Inferior parietal cortex (tissue), 1 donor: ENCODE results near the gene NOTCH4.
"Not testable (repeated sequence)": the region's sequence is repeated elsewhere in the genome, so short reads cannot be mapped to it uniquely, and the experiment has no call there.

ENCODE experiments used
- DNase-seq: peaks from one replicate; pipeline ENCODE4 v3.0.0-alpha.2; 2016; ENCODE audit errors: extremely low spot score

The NOTCH4 gene

GRCh38 chr6:32218167-32218566, 5.7 kb downstream of the NOTCH4 start:
- DNase-seq = no peak

GRCh38 chr6:32216998-32217397, 6.9 kb downstream of the NOTCH4 start:
- DNase-seq = no peak

GRCh38 chr6:32216285-32216684, 7.6 kb downstream of the NOTCH4 start:
- DNase-seq = no peak

- DNase-seq = no peak
Measured at GRCh38 chr6:32215617-32216016, 8.2 kb downstream of the NOTCH4 start.

DNA sequence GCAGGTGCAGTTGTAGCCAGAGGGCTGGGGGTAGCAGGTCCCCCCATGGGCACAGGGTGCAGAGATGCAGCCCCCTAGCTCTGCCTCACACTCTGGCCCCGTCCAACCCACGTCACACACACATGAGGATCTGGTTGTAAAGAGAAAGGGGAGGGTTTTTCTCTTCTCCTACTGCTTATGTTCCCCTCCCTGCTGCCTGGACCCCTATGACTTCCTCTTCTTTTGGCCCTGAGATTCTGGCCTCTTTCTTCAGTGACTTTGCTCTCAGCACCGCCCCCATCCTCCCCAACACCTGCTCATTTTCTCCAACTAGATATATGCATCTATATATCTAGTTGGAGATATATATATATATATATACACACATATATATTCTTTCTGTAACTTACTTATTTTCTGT, 9.7 kb downstream of the NOTCH4 start:
- DNase-seq = no peak

DNA sequence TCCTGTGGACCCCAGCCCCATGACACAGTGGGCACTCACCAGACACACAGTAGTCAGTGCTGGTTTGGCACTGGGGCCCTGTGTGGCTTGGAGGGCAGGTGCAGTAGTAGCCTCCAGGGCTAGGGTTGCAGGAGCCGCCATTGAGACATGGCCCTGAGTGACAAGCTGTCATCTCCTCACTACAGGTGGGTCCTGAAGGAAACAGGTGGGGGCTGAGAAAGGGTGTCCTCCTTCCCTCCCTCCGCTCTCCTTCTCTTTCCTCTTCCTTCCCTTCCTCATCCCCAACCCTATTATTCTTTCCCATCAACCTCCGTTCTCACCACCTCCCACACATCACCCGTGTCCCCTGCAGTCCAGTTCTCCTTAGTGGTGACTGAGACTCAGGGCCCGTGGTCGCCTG, 10.2 kb downstream of the NOTCH4 start:
- DNase-seq = no peak

DNA sequence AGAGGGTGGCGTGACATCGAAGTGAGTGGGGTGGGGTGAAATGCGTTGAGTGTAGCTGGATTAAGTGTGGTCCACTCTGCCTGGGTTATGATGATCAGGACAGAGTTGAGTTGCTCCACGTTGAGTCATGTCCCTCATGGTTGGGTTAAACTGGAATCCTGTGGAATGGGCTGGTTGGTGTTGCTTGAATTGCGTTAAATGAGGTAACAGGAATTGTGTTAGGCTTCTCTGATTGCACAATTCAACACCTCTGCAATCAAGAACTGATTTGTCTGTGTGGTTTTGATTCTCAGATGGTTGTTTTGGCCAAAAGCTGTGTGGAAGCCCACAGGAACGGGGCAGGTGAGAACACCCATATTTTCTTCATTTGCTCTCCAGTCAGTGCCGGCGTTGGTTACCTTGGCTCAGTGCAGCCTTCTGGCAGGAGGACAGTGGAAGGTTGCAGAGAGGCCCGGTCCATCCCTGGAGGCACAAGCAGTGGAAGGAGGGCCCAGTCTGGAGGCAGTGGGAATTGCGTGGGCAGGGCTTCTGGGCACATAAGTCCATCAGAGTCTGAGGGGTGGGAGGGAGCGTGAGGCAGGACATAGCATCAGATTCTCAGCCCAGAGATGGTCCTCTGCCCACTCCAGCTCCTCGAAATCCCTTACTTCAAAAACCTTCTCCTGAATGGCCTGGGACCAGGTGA, 11.6 kb downstream of the NOTCH4 start:
- DNase-seq = no peak

DNA sequence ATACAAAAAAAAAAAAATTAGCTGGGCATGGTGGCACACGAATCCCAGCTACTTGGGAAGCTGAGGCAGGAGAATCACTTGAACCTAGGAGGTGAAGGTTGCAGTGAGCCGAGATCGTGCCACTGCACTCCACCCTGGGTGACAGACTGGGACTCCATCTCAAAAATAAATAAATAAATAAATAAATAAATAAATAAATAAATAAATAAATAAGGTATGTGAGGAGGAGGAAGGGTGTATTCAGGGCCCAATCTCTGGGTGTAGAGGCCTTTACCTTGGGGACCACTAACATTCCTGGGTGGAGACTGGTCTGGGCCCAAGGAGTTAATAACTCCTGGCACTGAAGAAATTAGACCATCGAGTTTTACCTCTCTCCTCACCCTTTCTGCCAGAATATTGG, 12.4 kb downstream of the NOTCH4 start:
- not testable (repeated sequence) for DNase-seq

DNA sequence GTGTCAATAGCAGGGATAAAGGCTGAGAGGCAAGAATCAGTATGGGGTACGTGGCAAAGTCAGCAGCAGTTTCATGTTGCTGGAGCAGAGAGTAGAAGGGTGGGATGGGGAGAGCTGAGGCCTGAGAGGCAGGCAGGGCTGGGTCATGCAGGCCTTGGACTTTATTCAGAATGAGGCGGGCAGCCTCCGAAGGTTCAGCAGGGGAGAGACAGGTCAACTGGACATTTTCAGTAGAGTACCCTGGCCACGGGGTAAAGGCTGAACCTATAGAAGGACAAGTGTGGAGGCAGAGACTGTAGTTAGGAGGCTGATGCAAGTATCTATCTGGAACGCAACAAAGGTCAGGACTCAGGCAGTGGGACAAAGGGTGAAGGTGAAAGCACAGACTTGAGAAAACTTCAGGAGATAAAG, 13.7 kb downstream of the NOTCH4 start:
- DNase-seq = no peak

DNA sequence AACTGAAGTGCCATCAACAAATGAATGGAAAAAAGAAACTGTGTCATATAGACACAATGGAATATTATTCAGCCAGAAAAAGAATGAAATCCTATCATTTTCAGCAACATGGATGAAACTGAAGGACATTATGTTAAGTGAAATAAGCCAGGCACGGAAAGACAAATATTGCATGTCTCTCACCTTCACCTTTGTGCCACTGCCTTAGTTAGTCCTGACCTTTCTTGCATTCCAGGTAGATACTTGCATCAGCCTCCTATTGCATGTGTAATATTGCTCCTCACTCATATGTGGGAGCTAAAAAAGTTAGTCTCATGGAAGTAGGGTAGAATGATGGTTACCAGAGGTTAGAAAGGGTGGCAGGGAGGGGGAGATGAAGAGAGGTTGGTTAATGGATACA, 14.9 kb downstream of the NOTCH4 start:
- no peak for DNase-seq

DNA sequence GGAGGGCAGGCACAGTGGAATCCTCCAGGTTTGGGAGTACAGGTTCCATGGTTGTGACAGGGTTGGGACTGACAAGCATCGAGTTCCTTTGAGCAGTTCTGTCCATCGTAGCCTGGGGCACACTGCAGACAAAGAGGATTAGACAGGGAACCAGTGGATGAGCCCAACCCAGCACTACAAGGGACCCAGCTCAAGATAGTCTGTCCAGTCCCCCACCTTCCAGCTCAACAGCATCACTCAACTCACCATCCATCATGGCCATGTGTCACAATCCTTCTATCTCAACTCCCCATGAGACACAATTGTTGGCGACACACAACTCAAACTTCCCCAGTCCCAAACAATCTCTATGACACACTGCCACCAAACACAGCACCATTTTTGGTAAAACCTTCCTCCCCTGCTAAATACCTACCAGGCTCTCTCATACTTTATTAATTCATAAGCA, 19.6 kb downstream of the NOTCH4 start:
- DNase-seq = no peak

DNA sequence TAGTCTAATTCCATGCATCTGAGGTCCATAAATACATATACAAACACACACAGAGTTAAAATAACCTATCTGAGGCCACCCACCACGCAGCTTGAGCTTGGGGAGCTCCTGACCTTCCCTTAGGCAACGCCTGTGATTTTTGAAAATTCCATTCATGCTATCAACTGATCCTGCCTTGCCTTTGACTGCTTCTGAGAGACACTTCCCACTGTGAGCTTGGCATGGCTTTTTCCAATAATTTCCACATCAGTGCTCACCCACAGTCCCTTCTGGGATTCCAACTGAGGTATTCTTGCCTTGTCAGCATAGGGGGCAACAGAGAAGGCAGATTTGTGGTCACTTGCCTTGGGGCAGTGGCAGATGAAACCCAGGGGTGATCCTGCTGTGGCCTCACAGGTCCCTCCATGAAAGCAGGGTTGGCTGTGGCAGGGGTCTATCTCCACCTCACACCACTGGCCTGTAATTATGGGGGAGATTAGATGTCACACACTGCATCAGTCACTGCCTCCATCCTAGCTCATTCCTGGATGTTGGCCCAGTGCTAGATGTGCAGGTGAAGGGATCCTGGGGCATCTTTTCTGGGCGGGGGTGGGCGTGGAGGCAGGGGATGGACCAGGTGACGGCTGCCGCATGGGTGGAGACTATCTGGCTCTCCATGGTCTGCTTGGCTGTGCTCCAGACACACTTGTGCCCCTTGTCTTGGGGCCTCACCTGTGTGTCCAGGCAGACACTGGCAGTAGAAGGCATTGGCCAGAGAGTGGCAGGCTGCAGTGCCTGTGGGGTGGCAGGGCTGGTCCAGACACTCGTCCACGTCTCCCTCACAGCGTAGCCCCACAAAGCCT, 20.2 kb downstream of the NOTCH4 start:
- no peak for DNase-seq

DNA sequence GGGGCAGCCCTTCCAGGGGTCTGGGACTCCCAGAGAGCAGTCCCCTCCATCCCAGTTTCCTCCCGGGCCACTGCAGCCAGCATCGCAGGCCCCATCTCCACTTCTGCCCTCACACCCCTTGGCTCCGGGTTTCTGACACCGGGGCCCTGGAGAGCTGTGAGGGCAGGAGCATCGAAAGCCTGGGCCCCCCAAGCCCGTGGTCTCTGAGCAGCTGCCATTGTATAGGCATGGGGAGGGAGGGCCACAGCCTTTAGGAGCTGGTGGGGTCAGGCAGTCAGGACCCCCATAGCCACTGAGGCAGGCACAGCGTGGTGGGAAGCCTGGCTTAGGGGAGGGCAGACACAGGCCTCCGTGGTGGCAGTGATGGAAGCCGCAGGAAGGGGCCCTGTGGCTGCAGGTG, 21.7 kb downstream of the NOTCH4 start:
- DNase-seq = no peak

- no peak for DNase-seq
Measured at GRCh38 chr6:32200711-32201475, 23.0 kb downstream of the NOTCH4 start.

- no peak for DNase-seq
Measured at GRCh38 chr6:32198866-32199265, 25.0 kb downstream of the NOTCH4 start.

- no peak for DNase-seq
Measured at GRCh38 chr6:32198345-32198696, 25.5 kb downstream of the NOTCH4 start.

GRCh38 chr6:32196682-32197616, 26.9 kb downstream of the NOTCH4 start:
- DNase-seq = no peak

- DNase-seq = peak; percentile 91
Measured at GRCh38 chr6:32195902-32196681, 27.8 kb downstream of the NOTCH4 start.

- DNase-seq = peak; percentile 98
Measured at GRCh38 chr6:32195652-32195901, 28.3 kb downstream of the NOTCH4 start.

DNA sequence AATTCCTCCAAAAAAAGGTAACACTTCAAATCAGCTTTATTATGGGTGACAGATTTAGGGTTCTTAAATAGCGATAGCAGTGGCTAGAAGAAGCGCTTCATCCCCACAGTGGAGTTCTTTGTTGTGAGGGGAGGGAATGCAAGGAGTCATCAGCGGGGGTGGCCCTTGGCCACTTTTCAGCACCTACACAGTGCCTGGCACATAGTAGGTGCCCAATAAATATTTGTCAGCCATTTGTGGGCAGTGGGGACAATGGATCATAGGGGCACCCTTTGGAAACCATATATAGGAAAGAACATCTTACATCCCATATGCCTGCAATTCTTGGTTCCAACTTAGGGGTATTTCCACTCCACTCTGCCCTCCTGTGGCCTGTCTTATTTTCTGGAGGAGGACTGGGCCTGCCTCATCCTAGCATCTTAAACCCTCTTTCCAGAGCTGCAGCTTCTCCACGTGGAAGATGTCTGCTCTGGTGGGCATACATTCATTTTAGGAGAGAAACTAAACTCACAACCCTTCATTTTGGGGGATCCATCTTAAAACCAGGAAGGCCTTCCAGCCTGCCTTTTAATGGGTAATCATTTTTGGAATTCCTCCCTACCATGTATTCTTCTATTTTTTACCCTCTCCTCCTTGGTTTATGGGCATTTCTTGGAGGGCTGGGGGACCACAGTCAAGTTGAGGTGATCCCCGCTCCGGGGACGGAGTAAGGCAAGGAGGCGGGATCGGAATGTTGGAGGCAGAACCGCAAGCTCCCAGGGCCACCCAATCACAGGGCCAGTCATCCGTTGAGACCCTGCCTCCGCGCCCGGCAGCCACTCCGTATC, 28.8 kb downstream of the NOTCH4 start:
- peak; percentile 65 for DNase-seq
